ENCODE measurements around the gene BRMS1.

BRMS1 gene

GRCh38 chr11:66336234-66337102 lies 8.4 kb downstream of the BRMS1 start, which contains the start of gene RIN1:
TSS of gene RIN1 (minus strand) at chr11:66336434. CDS start at chr11:66336402, 32 bp downstream.
- peak; percentile 30 for DNase-seq

DNA sequence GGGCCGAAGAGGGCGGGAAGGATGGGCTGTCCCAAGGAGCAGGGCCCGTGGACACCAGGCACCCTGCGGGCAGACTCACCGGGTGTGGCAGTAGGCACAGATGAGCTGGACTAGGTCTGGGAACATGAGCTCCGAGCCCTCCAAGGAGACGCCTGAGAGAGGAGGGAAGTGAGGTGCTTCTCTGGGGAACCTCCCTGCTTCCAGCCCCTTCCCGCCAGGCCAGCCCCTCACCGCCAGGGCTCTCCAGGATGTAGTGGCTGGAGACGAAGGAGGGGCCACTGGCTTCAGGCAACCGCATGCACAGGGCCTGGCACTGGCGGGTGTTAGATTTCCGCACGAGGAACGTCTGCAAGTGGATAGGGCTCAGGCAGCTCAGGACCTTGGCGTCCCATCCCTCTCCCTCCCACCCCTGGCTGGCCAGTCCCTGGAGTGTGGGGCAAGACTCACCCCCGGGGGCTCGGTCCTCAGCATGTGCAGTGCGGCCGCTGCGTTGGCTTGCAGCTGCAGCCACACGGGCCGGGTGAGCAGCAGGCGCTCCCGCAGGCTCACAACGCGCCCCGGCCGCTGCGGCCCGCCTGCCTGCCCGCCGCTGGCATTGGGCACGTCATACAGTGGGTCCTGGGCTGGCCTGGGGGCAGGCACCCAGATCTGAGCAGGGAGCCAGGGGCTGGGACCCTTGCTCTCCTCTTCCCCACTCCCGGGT lies 9.2 kb downstream of the BRMS1 start:
- DNase-seq: no peak

GRCh38 chr11:66334605-66335442 lies 10.1 kb downstream of the BRMS1 start:
- DNase-seq: no peak

GRCh38 chr11:66333896-66334604 lies 10.9 kb downstream of the BRMS1 start:
- DNase-seq: no peak

DNA sequence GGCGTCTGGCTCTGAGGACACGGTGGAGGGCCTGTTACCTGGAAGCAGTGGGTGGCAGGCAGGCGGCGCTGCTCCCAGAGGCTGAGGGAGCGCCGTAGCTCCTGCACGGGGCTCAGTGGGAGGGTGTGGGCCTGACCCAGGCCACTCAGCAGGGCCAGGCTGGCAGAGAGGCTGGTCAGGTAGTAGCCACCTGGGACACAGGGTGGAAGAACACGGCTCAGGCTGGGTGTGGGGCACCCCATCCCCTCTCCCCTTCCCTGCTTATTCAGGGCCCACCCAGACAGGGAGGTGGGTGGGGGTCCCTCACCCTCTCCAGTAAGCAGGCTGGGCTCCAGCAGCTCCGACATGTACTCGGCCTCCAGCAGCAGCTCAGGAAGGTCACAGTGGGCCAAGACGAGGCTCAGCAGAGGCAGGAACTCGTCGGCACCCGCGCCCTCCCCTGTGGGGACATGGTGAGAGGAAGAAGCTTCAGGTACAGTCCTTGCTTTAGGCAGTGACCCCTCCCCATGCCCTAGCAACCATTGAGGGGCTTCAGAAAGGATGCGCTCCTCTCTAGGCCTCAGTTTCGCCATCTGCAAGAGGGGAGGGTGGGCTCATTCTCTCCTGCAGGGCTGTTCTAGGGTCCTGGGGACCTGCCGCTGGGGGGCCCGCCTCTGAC lies 11.6 kb downstream of the BRMS1 start:
- no peak for DNase-seq

DNA sequence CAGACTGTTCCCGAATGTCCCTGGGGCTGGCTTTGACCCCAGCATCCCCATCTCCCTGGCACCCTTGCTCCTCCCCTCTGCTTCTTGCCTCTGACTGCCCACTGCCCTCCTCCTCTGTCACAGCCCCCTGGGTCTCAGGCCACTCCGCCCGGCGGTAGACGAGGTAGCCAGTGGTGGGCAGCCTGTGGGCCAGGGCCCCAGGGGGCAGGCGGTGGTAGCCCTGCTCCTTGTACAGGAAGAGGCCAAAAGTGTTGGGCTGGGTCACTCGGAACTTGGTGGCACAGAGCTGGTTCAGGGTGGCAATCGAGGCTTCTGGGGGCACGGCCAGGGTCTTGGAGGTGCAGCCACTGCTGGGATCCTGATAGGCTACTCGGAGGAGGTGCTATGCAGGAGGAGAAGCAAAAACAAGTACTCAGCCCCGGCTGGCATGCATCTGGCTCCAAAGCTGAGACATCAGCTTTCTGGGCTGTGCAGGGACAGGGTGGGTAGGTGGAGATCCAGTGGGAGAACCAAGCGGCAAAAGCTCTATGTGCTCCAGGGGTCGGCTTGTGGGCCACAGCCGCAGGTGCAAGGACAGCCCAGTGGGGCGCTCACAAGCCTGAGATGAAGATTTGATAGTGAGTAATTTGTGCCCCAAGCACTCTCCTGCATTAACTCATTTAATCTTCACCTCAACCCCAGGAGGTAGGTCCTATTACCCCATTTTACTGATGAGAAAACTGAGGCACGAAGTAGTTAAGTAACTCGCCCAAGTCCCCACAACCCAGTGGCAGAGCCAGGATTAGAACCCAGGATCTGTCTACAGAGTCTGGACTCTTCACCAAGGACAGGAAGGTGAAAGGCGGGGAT lies 12.3 kb downstream of the BRMS1 start:
- no peak for DNase-seq

DNA sequence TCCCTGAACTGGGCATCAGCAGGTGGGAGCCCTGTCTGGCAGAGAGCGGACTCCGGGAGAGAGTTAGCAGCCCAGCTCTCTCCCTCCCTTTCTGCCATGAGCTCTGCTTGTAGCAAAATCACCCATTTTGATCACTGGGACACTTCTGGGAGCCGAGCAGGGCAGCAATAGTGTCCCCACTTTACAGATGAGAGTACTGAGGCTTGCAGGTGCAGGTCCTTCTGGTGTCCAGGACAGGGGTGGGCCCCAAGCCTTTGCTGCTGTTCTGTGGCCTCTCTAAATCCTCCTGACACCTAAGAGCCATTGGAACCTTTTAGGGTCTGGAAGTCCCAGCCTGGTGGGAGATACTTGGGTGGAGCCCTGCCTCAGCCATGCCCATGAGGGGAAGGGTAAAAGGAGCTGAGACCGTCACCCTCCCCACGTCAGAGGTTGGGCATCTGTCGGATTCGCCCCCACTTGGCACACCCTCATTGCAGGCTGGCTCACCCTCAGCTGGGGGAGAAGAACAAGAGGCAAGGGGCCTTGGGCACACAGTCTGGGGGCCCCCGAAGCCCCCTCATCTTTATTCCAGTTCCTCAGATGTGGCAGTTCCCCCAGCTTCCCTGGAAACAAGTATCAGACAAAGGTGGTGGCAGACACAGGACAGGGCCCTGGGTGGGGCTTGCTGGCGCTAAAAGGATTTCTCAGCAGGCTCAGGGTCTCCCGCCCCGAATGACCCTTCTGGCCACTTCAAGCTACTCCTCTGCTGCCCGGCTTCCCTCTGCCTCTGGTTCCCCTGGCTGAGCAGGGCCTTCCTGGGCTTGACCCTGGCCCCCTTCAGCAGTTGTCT lies 13.1 kb downstream of the BRMS1 start:
- no peak for DNase-seq

DNA sequence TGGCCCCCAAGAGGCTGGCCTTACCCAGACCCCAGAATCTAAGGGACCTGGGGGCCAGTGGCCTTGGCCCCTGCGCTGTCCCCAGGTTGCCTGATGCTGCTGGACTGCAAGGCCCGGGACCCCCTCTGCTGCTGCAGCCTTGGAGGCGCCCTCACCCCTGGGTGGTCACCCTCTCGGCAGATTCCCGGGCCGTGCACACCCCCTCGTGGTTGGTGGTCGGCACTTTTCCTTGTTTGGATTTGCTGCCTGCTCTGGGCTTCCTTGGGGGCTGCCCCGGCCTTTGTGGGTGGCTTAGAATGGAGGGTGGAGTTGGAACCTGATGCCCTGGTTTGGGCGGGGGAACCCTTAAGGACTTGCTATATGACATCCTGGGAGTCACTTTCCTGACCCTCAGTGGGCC lies 14.0 kb downstream of the BRMS1 start:
- DNase-seq: no peak

DNA sequence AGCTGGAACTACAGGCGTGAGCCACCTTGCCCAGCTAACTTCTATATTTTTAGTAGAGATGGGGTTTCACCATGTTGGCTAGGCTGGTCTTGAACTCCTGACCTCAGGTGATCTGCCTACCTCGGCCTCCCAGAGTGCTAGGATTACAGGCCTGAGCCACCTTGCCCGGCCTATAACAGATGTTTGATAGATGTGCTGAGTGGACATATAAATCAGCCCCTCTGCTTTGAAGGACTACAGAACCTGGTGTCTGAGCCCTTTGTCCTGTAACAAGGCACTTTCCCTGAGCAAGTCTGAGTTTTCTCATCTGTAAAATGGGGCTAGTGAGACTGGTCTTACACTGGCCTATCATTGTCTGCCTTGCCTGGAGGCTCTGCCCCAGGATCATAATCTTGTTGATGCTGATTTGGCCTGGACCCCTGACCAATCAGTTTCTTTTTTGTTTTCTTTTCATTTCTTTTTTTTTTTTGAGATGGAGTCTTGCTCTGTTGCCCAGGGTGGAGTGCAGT lies 15.7 kb downstream of the BRMS1 start:
- DNase-seq: no peak

DNA sequence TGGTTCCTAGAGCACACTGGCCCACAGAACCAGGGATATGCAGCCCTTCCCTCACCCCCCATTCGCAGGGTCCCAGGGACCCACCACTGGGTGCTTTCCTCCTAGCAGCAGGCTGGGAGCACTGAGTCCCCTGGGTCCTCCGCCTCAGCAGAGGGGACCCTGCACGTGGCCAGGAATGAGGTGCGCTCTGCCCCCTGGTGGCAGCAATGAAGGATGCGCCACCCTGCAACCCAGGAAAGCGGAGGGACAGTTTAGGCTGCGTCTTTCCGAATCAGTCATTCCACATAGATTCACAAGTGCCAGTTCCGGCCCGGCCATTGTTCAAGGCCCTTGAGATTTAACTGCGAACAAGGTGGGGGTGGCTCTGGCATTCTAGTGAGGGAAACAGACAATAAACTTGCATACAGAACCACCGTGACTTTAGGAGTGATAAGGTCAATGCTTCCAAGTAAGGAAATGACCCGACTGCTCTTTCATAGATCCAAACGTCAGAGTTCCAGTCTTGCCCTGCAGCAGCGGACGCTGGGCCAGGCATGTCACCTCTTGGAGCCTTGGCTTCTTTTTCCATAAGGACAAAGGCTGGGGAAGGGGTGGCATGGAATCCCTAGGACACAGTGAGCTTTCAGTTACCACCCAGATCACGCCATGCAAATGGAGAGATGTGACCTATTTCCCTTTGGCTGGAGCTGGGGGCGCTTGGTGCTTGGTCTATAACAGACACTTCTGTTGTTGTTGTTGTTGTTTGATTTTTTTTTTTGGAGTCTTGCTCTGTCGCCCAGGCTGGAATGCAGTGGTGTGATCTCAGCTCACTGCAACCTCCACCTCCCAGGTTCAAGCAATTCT lies 16.4 kb downstream of the BRMS1 start:
- peak; percentile 78 for DNase-seq

- no peak for DNase-seq
These were observed 16.9 kb downstream of the BRMS1 start for GRCh38 chr11:66328031-66328301.

- DNase-seq: no peak
These were observed 17.5 kb downstream of the BRMS1 start for GRCh38 chr11:66327171-66328030.

DNA sequence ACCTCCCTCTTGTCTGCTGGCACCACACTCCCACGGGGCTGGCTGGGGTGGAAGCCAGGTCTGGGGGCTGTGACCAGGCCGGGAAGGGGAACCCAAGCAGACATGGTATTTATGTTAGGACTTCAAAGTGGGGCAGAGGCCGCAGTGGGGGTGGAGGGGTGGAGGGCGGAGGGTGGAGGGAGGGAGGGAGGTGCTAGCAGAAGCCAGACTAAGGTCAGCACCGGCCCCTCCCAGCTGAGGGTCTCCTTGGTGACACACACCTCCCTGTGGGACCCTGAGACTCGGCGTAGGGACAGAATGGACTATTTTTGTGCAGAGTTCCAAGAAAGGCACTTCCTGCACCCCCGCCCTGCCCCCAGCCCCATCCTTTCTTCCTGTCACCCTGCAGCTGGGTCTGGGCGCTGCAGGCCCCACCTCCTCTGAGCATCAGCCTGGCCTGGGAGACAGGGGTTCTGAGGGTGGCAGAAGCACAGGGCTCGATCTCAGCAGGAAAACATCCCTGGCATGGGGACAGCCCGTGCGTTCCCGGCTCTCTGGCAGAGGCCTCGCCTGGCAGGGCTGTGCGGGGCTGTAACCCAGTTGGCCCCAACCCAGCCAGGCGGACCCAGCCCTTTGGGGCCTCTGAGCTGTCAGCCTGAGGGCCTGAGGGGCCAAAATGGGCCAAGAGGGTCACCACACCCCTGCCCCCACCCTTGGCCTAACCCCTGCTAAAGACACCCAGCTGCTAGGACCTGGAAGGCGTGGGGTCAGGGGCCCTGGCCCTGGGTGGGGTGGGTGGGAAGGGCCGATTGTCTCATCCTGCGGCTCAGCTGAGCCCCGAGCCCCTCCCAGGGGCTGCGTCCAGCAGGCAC lies 18.4 kb downstream of the BRMS1 start:
- no peak for DNase-seq

GRCh38 chr11:66325263-66325671 lies 19.6 kb downstream of the BRMS1 start:
- DNase-seq: no peak

- DNase-seq: no peak
These were observed 20.2 kb downstream of the BRMS1 start for GRCh38 chr11:66324664-66325063.

DNA sequence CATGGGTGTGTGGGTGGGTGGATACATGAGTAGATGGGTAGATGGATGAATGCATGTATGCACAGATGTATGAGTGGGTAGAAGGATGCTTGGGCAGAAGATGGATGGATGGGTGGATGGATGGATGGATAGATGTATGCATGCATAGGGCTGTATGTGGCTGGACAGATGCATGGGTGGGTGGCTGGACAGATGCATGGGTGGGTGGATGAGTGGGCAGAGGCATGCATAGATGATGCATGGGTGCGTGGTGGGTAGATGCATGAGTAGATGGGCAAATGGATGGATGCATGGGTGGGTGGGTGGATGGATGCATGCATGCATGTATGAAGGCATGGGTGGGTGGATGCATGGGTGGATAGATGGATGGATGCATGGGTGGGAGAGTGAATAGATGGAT lies 21.2 kb downstream of the BRMS1 start:
- no peak for DNase-seq

- no peak for DNase-seq
These were observed 22.0 kb downstream of the BRMS1 start for GRCh38 chr11:66322732-66323427.
